Epithelial cell of esophagus (primary cell): ENCODE data around the gene POLR2A.

Experiments used
- DNase-seq: peaks from one replicate; pipeline ENCODE4 v3.0.0; 2010; ENCODE audit warnings: low read depth
- H3K4me3 ChIP-seq: 2 replicates; pipeline ENCODE4 v1.5.1; 2011; ENCODE audit warnings: mild to moderate bottlenecking, low read length, control low read depth
- CTCF ChIP-seq: IDR thresholded peaks from 2 replicates; pipeline ENCODE4 v1.5.1; 2011; ENCODE audit warnings: low read depth, mild to moderate bottlenecking, low read length, control low read depth, inconsistent platforms; ENCODE audit not compliant: insufficient read depth; ENCODE audit errors: missing control alignments

POLR2A gene

GRCh38 chr17:7439462-7440112 is 44.6 kb upstream of the POLR2A start, which contains the start of gene FGF11:
Gene FGF11, plus strand, starts transcription at chr17:7439512. Its CDS starts 109 bp downstream, at chr17:7439621.
- no peak for TF ChIP-seq CTCF
- DNase-seq = no peak
- peak within 1 kb of the TSS; percentile 78 for H3K4me3 ChIP-seq

- TF ChIP-seq CTCF = no peak
- DNase-seq = peak; percentile 49
- H3K4me3 ChIP-seq = peak overlapping the region; percentile 78
Observed at GRCh38 chr17:7440113-7440833, 43.9 kb upstream of the POLR2A start.

DNA sequence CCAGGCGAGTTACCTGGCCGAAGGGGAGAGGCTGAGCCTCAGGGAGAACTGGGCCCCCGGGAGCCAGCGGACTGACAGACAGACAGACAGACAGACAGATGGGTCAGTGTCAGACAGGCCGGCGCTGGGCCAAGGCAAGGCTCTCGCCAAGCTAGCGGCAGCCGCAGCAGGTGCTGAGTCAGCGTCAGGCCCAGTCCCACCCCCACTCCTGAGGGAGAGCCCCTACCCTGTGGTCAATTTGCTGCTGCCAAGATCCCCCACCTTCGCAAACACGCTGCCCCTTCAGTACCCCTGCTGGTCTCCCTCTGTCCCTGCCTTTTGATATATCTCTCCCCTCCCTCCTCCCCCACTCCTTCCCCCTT is 43.4 kb upstream of the POLR2A start:
- peak; percentile 33 for DNase-seq
- TF ChIP-seq CTCF = no peak
- H3K4me3 ChIP-seq = peak overlapping the region; percentile 78

- H3K4me3 ChIP-seq = no peak overlapping the region
- TF ChIP-seq CTCF = no peak
- DNase-seq = no peak
Observed at GRCh38 chr17:7441266-7441665, 42.9 kb upstream of the POLR2A start.

DNA sequence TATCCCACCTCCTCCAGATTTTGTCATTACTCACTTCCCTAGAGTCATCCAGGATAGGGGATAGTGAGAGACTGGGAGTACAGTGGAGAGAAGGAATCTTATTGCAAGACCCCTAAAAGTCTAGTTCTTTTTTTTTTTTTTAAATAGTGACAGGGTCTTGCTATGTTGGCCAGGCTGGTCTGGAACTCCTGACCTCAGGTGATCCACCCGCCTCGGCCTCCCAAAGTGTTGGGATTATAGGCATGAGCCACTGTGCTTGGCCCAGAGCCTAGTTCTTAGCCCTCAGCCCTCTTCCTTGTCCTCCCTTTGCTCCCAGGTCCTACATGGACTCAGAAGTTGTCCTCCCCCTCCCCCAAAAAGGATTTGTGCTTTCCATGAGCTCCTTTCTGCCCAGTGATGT is 42.0 kb upstream of the POLR2A start:
- TF ChIP-seq CTCF = no peak
- no peak for DNase-seq

GRCh38 chr17:7443499-7444485 is 40.4 kb upstream of the POLR2A start:
- DNase-seq = peak; percentile 93
- no peak overlapping the region for H3K4me3 ChIP-seq
- no peak for TF ChIP-seq CTCF

More for the DNA sequence above, 42.0 kb upstream of the POLR2A start:
- no peak overlapping the region for H3K4me3 ChIP-seq
